AG08396 (cell line): ENCODE data around the gene SPATA32.

ENCODE experiments used
- DNase-seq: peaks from one replicate; pipeline ENCODE4 v3.0.0; 2012; ENCODE audit warnings: low spot score, mixed read lengths

SPATA32 gene

GRCh38 chr17:45293413-45294211 is 31.7 kb upstream of the SPATA32 start:
- peak; percentile 83 for DNase-seq

GRCh38 chr17:45292696-45293412 is 31.0 kb upstream of the SPATA32 start:
- DNase-seq: no peak

- no peak for DNase-seq
These were observed 29.4 kb upstream of the SPATA32 start for GRCh38 chr17:45291171-45291805.

- no peak for DNase-seq
These were observed 28.4 kb upstream of the SPATA32 start for GRCh38 chr17:45290269-45290765.

- DNase-seq: no peak
These were observed 27.7 kb upstream of the SPATA32 start for GRCh38 chr17:45289301-45290268.

- no peak for DNase-seq
These were observed 26.9 kb upstream of the SPATA32 start for GRCh38 chr17:45288825-45289224.

GRCh38 chr17:45287526-45288500 is 25.9 kb upstream of the SPATA32 start:
- DNase-seq: no peak

GRCh38 chr17:45286286-45286685 is 24.4 kb upstream of the SPATA32 start:
- no peak for DNase-seq

- no peak for DNase-seq
These were observed 22.6 kb upstream of the SPATA32 start for GRCh38 chr17:45284176-45285140.

GRCh38 chr17:45283711-45284110 is 21.8 kb upstream of the SPATA32 start:
- DNase-seq: no peak

- peak; percentile 59 for DNase-seq
These were observed 21.1 kb upstream of the SPATA32 start for GRCh38 chr17:45282683-45283644.

- no peak for DNase-seq
These were observed 18.0 kb upstream of the SPATA32 start for GRCh38 chr17:45279898-45280297.

- DNase-seq: no peak
These were observed 16.1 kb upstream of the SPATA32 start for GRCh38 chr17:45277992-45278391.

- peak; percentile 83 for DNase-seq
These were observed 15.4 kb upstream of the SPATA32 start for GRCh38 chr17:45277216-45277849.

- DNase-seq: peak; percentile 59
These were observed 14.1 kb upstream of the SPATA32 start for GRCh38 chr17:45276031-45276430.

- no peak for DNase-seq
These were observed 12.1 kb upstream of the SPATA32 start for GRCh38 chr17:45274033-45274432.

- DNase-seq: no peak
These were observed 11.7 kb upstream of the SPATA32 start for GRCh38 chr17:45273551-45273957.
